Left ventricle myocardium inferior (tissue), 1 donor: ENCODE measurements around the gene PRMT1. TPM values are rescaled to one million over a fixed set of nuclear protein-coding genes. Genes with fewer than 3 reads are reported as not detected.

Experiments
- DNase-seq: peaks from one replicate; pipeline ENCODE4 v3.0.0-alpha.2; 2020
- H3K27ac ChIP-seq: fragments of 200-600 bp; replicated peaks from 2 replicates; pipeline ENCODE4 v1.8.0; 2021
- H3K27me3 ChIP-seq: fragments of 200-600 bp; 2 replicates; pipeline ENCODE4 v1.8.0; 2021; ENCODE audit warnings: low read depth
- H3K36me3 ChIP-seq: fragments of 200-600 bp; 2 replicates; pipeline ENCODE4 v1.8.0; 2021
- H3K4me1 ChIP-seq: fragments of 200-600 bp; 2 replicates; pipeline ENCODE4 v1.8.0; 2021
- H3K4me3 ChIP-seq: fragments of 200-600 bp; 2 replicates; pipeline ENCODE4 v1.8.0; 2021; ENCODE audit warnings: mild to moderate bottlenecking, moderate library complexity
- H3K9me3 ChIP-seq: fragments of 200-600 bp; replicated peaks from 2 replicates; pipeline ENCODE4 v1.8.0; 2021
- intact Hi-C: fragments of 100-400 bp; cut with micrococcal nuclease; formaldehyde crosslinking; loops from one replicate; pipeline ENCODE4 v1.11.0; 2022
- total RNA-seq: library from RNA; stranded (reverse); fragmentation: NEBNext Ultra II Directional; extraction: Animal tissue kit (Norgen Biotek cat#: 25700); gene quantifications from one replicate; pipeline ENCODE4 v1.2.1, GENCODE V29; 2021
- TF ChIP-seq, protein P1 (sequence below): fragments of 200-600 bp; IDR thresholded peaks from 2 replicates; pipeline ENCODE4 v1.8.0; 2021; ENCODE audit warnings: antibody characterized with exemption, mild to moderate bottlenecking, borderline replicate concordance
- donor health status: DM: no; HTN: yes; CAD: no; lungs with severe emphysema.

Gene PRMT1
- total RNA-seq, 1 donor from 2014 or later: 112 TPM

- TF ChIP-seq, protein P1, sequence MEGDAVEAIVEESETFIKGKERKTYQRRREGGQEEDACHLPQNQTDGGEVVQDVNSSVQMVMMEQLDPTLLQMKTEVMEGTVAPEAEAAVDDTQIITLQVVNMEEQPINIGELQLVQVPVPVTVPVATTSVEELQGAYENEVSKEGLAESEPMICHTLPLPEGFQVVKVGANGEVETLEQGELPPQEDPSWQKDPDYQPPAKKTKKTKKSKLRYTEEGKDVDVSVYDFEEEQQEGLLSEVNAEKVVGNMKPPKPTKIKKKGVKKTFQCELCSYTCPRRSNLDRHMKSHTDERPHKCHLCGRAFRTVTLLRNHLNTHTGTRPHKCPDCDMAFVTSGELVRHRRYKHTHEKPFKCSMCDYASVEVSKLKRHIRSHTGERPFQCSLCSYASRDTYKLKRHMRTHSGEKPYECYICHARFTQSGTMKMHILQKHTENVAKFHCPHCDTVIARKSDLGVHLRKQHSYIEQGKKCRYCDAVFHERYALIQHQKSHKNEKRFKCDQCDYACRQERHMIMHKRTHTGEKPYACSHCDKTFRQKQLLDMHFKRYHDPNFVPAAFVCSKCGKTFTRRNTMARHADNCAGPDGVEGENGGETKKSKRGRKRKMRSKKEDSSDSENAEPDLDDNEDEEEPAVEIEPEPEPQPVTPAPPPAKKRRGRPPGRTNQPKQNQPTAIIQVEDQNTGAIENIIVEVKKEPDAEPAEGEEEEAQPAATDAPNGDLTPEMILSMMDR: no peak
- intact Hi-C loops: no loop called here
- H3K4me3 ChIP-seq: no peak overlapping the region
- H3K36me3 ChIP-seq: peaks cover 58% of the 10 kb centered on the region
- H3K4me1 ChIP-seq: peaks cover 45% of the 10 kb centered on the region
- no peaks in the 10 kb centered on the region for H3K9me3 ChIP-seq
- DNase-seq: no peak
- no peaks in the 10 kb centered on the region for H3K27me3 ChIP-seq
- H3K27ac ChIP-seq: no peak overlapping the region
Observed at GRCh38 chr19:49645995-49646394, 31.1 kb upstream of the PRMT1 start.

DNA sequence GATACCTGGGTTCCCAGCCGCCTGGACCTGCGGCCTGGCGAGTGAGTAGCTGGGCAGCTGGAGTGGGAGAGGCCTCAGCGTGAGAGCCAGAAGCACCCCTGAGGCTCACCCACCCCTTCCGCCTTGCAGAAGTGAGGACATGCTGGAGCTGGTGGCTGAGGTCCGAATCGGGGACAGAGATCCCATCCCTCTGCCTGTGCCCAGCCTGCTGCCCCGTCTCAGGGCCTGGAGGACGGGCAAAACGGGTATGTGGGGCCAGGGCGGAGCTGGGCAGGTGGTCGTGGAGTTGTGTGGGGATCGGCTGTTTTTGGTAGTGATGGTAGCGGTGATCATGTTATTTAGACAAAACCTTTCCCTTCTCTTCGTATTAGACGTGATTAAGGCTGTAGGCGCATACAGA lies 30.5 kb upstream of the PRMT1 start:
- no peaks in the 10 kb centered on the region for H3K27me3 ChIP-seq
- no peak overlapping the region for H3K4me3 ChIP-seq
- intact Hi-C loops: no loop called here
- no peak for DNase-seq
- peaks cover 64% of the 10 kb centered on the region for H3K36me3 ChIP-seq
- no peak overlapping the region for H3K27ac ChIP-seq
- H3K9me3 ChIP-seq: no peaks in the 10 kb centered on the region
- TF ChIP-seq, protein P1: no peak
- H3K4me1 ChIP-seq: peaks cover 39% of the 10 kb centered on the region

DNA sequence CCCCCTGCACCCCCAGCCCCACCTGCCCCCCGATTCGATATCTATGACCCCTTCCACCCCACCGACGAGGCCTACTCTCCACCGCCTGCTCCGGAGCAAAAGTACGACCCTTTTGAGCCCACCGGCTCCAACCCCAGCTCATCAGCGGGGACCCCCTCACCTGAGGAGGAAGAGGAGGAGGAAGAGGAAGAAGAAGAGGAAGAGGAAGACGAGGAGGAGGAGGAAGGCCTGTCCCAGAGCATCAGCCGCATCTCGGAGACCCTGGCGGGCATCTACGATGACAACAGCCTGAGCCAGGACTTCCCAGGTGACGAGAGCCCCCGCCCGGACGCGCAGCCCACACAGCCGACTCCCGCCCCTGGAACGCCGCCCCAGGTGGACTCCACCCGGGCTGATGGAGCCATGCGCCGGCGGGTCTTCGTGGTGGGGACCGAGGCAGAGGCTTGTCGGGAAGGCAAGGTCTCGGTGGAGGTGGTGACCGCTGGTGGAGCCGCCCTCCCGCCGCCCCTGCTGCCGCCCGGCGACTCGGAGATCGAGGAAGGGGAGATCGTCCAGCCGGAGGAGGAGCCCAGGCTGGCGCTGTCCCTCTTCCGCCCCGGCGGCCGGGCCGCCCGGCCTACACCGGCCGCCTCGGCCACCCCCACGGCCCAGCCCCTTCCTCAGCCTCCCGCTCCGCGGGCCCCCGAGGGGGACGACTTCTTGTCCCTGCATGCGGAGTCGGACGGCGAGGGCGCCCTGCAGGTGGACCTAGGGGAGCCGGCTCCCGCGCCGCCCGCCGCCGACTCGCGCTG lies 25.8 kb upstream of the PRMT1 start:
- no peak overlapping the region for H3K27ac ChIP-seq
- no peaks in the 10 kb centered on the region for H3K4me1 ChIP-seq
- no peaks in the 10 kb centered on the region for H3K27me3 ChIP-seq
- TF ChIP-seq, protein P1: no peak
- intact Hi-C loops: no loop called here
- peaks cover 93% of the 10 kb centered on the region for H3K36me3 ChIP-seq
- no peak overlapping the region for H3K4me3 ChIP-seq
- no peak for DNase-seq
- H3K9me3 ChIP-seq: no peaks in the 10 kb centered on the region

- no peaks in the 10 kb centered on the region for H3K27me3 ChIP-seq
- no peaks in the 10 kb centered on the region for H3K9me3 ChIP-seq
- TF ChIP-seq, protein P1: no peak
- DNase-seq: no peak
- H3K4me3 ChIP-seq: no peak overlapping the region
- no peaks in the 10 kb centered on the region for H3K4me1 ChIP-seq
- H3K36me3 ChIP-seq: peaks cover 93% of the 10 kb centered on the region
- H3K27ac ChIP-seq: no peak overlapping the region
- intact Hi-C loops: no loop called here
Observed at GRCh38 chr19:49651820-49652550, 25.1 kb upstream of the PRMT1 start.

DNA sequence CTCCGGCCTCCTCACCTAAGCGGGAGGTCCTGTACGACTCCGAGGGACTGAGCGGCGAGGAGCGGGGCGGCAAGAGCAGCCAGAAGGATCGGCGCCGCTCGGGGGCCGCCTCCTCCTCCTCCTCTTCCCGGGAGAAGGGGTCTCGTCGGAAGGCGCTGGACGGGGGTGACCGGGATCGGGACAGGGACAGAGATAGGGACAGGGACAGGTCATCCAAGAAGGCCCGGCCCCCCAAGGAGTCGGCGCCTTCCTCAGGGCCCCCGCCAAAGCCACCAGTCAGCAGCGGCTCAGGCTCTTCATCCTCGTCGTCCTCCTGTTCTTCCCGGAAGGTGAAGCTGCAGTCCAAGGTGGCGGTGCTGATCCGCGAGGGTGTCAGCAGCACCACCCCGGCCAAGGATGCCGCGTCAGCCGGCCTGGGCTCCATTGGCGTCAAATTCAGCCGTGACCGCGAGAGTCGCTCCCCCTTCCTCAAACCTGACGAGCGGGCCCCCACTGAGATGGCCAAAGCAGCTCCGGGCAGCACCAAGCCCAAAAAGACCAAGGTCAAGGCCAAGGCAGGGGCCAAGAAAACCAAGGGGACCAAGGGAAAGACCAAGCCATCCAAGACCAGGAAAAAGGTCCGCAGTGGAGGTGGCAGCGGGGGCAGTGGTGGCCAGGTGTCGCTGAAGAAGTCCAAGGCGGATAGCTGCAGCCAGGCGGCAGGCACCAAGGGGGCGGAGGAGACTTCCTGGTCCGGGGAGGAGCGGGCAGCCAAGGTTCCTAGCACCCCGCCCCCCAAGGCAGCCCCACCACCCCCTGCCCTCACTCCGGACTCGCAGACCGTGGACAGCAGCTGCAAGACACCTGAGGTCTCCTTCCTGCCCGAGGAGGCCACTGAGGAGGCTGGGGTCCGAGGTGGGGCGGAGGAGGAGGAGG lies 24.3 kb upstream of the PRMT1 start:
- no peaks in the 10 kb centered on the region for H3K27me3 ChIP-seq
- intact Hi-C loops: no loop called here
- H3K4me1 ChIP-seq: no peaks in the 10 kb centered on the region
- no peaks in the 10 kb centered on the region for H3K9me3 ChIP-seq
- H3K36me3 ChIP-seq: peaks cover 93% of the 10 kb centered on the region
- no peak overlapping the region for H3K4me3 ChIP-seq
- TF ChIP-seq, protein P1: no peak
- DNase-seq: no peak
- no peak overlapping the region for H3K27ac ChIP-seq
